GM11168 (cell line): ENCODE results near the gene GDPD4.

ENCODE experiments used
- in situ Hi-C: fragments of 300-500 bp; cut with MboI; formaldehyde crosslinking; loops from one replicate; pipeline ENCODE4 v1.12.0; 2022; ENCODE audit warnings: low sequenced_read_pairs; ENCODE audit not compliant: unreplicated experiment

GDPD4 gene

DNA sequence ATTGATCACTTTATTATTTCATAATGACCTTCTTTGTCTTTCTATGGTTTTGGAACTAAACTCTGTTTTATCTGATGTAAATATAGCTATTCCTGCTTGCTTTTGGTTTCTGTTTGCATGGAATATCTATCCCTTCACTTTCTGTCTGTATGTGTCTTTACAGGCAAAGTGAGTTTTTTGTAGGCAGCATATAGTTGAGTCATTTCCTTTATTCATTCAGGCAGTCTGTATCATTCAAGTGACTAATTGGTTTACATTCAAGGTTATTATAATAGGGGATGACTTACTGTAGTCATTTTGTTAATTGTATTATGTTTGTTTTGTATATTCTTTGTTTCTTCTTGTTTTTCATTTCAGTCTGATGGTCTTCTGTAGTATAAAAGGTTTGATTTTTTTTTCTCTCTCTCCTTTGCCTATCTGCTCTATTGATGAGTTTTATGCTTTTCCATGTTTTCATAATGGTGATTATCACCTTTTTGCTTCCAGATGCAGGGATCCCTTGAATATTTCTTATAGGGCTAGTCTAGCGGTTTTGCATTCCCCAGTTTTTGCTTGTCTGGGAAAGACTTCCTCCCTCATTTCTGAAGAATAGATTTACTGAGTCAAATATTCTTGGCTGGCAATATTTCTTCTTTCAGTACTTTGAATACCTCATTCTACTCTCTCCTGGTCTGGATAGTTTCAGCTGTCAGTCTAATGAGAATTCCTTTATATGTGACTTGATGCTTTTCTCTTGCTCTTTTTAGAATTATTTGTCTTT is 50.4 kb downstream of the GDPD4 start:
- in situ Hi-C loops, result no loop called here

DNA sequence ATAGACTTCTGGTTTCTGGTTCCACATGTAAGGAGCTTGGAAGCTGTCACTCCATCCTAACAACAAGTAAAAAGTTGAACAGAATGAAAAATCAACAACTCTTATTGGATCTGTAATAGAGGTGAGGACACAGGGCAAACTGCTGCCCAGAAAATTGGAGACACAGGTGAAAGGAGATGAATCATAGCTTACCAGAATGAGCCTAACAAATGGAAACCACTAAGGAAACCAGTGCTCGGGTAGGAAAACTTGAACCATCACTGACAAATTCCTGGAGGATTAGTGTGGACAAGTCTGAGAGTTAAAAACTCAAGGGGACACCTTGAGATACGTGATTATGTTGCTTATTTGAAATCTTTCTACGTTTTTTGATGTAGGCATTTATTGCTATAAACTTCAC is 52.1 kb downstream of the GDPD4 start:
- in situ Hi-C loops, result no loop called here

DNA sequence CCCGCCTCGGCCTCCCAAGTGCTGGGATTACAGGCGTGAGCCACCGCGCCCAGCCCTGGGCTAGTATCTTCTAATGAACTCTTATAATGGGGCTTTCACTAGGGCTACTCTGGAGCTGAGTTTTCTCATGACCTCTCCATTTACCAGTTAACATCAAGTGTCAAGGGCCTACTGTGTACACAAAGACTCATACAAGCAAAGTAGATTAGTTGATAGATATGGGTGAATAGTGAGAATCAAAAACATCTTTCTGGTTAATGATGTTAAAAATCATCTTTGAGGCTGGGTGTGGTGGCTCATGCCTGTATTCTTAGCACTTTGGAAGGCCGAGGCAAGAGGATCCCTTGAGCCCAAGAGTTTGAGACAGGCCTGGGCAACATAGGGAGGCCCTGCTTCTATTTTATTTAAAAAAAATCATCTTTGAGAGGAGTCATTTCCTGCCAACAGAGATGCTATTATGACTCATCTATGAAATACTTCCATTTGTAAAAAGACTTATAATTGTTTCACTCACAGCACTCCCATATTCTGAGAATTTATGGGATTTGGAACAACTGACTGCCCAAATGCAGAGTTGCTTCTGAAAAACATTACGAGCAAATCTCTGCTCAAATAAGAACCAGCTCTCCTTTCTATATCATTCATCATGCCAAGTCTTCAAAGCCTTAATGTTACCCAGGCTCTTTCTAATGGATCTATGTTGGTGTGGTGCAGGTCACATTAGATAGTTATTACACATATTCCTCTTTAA is 57.0 kb downstream of the GDPD4 start:
- in situ Hi-C loops, result no loop called here

DNA sequence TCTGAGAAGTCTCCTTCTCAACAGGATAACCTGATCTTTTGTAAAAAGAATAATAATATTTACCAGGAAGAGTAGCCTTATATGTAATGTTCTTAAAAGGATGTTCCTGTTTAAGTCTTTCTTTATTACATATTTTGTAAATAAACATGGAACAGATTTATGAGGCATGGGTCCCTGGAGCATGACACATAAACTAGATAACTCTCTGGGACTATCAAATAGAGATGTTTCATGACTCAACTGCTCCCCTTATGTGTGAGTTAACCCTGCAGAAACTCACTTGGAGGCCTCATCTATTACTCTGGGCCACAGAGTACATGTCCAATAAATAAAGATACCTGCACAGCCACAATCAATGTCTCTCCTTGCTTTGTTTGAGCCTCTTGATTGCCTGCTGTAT is 64.6 kb downstream of the GDPD4 start:
- in situ Hi-C loops, result no loop called here

DNA sequence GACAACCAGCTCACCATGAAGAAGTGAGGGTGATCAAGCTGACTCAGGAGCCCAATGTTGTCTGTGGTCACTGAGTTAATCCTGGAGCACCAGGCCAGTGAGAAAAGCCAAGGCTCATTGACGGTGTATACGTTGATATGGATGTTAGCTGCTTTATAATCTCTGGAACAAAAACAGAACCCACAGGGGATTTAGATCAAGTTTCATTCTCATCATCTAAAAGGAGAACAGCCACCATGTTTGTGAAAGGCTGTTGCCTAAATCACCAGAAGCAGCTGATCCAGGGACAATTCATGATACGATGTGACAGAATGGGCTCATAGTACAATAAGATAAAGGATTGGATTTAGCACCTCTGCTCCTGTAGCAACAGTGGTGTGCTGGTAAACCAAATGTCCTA is 68.5 kb downstream of the GDPD4 start:
- in situ Hi-C loops, result no loop called here

DNA sequence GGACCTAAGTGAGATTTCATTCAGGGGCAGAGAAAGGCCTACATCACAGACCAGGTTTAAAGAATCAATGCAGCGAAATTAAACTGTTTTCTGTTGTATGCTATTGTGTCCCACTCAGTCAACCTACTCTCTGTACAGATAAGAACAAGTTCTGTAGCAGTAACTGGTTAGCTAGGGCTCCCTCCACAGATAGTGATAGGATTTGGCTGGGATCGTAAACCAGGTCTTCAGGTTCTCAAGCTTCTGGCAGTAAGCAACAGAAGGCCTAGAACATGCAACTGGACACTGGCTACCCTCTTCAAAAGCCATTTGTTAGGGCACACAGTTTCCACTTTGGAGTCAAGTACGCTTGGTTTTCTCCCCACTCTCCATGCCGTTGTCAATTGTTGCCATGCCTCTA is 69.2 kb downstream of the GDPD4 start:
- in situ Hi-C loops, result no loop called here

DNA sequence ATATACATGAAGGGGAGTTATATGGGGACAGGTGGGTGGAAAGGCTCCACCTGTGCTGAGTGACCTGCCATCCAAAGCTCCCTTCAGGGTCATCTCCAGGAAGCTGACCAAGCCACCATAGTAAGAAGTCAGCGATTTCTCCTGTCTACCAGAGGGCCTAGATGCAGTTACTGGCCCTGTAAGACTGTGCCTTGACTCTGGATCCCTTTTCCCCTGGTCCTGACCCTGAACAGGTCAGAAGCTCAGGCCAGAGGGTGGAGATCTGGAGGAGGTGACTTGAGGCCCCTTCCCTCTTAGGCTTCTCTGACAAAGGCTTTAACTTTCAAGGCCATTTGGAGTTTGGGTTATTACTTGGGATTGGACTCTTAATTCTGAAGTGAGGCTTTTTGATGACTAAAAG is 69.7 kb downstream of the GDPD4 start:
- in situ Hi-C loops, result no loop called here

DNA sequence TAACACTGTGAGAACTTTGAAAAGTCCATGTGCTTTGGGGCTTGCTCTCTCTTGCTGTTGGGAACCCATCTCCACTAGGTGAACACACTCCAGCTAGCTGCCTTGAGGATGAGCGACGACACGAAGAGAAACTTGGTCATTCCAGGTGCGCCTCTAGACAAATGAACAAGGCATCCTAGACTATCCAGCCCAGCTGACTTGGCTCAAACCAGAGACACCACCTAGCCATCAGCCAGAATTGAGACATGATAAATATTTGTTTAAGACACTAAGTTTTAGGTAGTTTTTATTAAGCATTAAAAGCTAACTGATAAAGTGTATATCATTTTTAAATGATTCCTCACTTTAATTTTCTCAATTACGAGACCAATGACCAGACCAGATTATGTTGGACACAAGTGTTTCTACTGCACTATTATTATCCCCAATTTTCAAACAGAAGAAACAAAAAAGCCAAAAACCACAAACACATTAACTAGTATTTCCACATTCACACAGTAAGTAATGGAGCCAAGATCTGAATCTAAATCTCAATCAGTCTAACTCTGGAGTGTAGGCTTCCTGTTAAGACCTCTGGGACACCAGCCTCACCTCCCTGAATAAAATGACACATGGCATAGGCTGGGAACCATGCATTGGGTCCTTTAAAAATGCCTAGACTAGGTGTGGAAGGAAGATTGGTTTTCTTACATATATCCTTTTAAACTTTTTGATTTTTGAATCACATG is 70.4 kb downstream of the GDPD4 start:
- in situ Hi-C loops, result no loop called here

DNA sequence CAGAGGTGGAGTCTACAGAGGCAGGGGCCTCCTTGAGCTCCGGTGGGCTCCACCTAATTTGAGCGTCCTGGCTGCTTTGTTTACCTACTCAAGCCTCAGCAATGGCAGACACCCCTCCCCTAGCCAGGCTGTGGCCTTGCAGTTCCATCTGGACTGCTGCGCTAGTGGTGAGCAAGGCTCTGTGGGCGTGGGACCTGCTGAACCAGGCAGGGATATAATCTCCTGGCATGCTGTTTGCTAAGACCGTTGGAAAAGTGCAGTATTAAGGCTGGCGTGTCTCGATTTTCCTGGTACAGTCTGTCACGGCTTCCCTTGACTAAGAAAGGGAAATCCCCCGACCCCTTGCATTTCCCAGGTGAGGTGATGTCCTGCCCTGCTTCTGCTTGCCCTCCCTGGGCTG is 77.7 kb downstream of the GDPD4 start:
- in situ Hi-C loops, result no loop called here

DNA sequence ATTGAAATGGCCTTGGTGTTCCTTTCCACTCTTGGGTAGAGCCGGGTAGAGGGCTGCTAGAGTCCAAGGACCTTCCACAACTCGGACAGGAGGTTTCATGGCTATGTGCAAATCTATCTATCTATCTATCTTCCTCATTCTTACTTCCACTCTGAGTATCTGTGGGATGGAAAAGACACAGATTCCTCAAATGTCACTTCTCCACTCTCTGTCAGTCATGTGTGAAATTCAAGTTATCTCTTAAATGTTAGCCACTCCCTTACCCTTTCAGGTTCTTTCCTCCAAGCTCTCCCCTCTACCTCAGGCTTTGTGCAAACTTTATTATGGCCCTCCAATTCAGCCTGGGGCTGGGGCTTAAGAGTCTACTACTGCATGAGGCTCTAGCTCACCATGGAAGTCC is 84.3 kb downstream of the GDPD4 start:
- in situ Hi-C loops, result no loop called here

DNA sequence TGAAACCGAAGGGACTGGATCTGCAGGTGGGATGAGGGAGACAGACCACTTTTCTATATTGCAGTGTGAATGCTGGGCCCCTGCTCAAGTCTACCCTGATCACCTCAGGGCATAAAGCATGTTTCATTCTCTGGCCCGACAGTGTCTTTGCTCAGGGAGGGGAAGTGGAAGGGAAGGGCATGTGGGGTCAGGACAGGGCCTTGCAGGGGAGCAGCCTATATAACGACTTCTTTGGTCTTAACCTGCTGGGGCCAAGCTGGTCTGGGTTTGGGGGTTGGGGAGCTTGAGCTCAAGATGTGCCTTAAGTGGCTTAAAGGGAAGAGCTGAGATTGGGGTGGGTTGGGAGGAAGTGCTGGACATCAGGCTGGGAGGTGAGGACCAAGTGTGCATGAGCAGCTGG is 86.4 kb downstream of the GDPD4 start:
- in situ Hi-C loops, result no loop called here

DNA sequence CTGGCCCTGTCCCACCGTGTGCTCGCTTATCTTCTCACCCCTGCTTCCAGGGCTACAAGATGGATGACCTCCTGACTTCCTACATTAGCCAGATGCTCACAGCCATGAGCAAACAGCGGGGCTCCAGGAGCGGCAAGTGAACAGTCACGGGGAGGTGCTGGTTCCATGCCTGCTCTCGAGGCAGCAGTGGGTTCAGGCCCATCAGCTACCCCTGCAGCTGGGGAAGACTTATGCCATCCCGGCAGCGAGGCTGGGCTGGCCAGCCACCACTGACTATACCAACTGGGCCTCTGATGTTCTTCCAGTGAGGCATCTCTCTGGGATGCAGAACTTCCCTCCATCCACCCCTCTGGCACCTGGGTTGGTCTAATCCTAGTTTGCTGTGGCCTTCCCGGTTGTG is 86.9 kb downstream of the GDPD4 start:
- in situ Hi-C loops, result no loop called here

DNA sequence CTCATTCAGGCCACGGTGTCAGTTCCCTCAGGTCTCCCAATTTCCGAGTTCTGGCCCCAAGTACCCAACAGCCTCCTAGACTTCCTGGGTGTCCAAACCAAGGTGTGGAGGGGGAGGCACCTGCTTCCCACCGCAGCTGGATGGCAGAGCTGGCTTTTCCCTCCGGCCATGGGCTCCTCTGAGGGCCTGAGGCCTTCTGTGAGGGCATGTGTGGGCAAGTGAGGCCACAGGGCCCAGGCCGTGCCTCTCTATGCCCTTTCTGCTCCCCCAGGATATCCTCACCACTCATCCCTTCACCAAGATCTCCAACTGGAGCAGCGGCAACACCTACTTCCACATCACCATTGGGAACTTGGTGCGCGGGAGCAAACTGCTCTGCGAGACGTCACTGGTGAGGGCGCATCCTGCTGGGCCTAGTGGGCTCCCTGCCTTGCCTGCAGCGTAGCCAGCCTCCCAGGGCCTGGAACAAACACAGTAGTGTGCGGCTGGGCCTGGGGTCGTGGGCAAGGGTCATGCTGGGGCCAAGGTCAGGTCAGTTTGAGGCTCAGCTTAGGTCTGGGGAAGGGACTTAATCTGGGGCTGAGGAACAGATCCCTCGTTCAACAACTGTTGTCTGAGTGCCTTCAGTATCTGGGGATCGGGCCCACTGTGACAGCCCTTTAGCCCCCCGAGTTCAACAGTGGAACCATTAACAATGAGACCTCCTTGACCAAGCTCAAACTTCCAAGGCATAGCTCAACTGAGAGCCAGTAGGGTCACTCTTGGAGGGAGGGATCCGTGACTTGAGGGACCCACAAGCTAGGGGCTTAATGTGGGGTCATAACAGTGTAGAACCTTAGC is 87.7 kb downstream of the GDPD4 start:
- in situ Hi-C loops, result no loop called here

DNA sequence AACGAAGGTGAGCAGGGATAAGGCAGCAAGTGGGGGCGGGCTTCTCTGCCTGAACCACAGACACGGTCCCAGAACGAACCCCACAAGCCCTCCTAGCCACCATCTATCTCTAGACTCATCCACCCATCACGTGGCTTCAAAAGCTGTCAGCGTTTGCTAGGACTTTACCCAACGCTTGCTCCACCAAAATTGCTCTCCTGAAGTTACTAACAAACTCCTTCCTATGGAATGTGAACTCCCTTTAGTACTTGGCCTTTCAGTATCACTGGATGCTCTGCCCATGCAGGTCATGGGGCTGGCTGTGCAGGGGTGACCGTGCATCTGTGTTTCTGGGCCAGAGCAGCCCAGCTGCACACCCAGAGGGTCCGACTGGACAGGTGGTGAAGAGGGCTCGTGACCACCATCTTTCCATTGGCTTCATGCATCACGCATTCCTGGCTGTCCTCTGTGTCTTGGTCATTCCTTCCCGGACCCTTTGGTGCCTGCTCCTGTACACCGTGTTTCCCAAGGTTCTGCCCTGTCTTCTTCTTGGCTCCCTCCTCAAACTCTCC is 88.4 kb downstream of the GDPD4 start:
- in situ Hi-C loops, result no loop called here

DNA sequence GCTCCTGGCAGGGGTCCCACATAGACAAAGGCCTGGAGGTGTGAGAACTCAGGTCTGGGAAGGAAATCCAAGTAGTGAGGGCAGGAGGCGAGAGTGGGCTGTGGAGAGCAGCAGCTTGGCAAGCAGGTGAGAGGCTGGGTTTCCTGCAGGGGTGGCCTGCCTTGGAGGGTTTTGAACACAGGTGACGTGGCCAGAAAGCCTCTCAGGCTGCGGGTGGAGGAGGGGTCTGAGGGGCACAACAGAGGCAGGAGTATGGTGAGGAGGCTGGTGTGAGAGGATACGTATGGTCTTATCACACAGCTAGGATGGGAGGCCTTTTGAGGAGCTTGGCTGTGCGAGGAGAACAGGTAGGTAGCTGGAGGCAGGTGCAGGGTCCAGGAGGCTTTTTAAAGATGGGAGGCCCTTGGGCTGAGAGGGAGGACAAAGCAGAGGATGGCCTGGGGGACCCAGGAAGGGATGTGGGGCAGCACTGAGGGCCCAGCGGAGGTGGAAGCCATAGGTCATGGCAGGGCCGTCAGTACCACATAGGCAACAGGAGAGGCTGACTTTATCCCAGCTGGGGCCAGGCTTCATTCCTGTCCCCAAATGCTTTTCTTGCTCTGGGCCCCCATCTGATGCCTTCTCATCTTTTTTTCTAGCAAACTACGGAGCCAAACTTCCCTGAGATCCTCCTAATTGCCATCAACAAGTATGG is 89.0 kb downstream of the GDPD4 start:
- in situ Hi-C loops, result no loop called here

DNA sequence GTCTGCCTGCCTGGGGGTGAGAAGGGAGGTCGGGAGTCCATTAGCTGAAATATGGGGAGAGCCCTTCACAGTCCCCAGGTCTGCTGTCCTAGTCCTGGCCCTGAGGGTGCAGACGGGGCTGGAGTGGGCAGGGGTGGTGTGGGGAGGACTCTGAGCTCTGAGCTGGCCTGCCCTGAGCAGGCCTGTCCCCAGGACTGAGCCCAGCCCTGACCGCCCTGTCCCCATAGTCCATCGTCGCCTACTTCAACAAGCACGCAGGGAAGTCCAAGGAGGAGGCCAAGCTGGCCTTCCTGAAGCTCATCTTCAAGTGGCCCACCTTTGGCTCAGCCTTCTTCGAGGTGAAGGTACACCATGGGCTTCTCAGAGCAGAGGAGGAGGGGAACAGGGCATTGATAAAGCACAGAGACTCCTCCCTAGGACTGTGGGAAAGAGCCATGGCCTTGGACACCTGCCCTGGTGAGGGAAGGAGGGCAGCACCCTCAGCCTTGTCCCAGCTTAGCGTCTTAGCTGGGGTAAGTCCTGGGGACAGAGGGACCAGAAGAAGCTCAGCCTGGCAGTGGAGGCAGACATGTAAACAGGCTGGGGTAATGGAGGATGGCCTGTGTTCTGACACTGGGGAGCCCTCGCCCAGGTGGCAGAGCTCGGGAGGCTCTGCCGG is 89.8 kb downstream of the GDPD4 start:
- in situ Hi-C loops, result no loop called here

DNA sequence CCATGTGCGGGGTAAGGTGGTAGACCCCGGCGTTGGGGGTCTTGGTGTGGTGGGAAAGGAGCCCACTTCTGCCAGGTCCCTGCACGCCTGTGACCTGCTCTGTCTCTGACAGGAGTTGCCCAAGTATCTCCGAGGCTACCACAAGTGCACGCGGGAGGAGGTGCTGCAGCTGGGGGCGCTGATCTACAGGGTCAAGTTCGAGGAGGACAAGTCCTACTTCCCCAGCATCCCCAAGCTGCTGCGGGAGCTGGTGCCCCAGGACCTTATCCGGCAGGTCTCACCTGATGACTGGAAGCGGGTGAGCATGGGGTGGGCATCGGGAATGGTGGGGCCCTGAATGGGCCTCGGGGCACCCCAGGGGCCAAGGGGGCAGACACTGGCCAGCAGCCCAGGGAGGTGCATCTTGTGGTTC is 90.4 kb downstream of the GDPD4 start:
- in situ Hi-C loops, result no loop called here

DNA sequence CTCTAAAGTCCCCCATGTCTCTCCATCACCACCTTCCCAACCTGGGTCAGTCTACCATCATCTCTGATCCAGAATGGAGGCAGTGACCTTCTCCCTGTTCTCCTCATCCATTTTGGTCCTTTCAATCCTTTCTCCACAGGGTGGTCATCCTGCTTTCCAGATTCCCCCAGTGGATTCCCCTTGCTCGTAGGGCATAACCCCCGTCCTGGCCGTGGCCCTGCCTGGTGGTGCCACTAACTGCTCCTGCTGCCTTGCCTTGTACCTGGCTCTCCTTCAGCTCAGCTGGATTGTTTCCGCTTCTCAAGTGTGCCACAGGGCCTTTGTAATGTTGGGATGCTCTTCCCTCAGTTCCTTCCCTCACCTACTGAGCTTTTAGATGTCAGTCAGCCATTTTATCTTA is 91.8 kb downstream of the GDPD4 start:
- in situ Hi-C loops, result loop anchor here (5.0 kb wide), 1 partner anchor 343 kb away; no protein-coding TSS in a partner anchor

DNA sequence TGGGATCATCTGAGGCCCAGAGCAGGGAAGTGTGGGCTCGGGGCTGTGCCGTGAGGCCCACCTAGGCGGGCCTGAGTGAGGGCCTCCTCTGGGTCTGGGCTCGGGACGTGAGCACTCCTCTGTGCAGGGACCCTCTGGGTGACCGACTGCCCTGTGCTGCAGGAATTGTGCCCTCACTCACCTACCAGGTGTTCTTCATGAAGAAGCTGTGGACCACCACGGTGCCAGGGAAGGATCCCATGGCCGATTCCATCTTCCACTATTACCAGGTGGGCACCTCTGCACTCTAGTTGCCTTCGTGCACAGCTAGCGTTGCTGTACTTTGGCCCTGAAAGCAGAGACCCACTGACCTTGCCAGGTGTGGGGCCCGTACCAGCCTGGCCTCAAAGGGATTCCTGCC is 93.0 kb downstream of the GDPD4 start:
- in situ Hi-C loops, result loop anchor here (5.0 kb wide), 1 partner anchor 344 kb away; no protein-coding TSS in a partner anchor
